GM21447 (cell line): ENCODE measurements around the gene MSRB3.

Source experiments
- ATAC-seq: cut with Tn5 transposase; IDR thresholded peaks from one replicate; pipeline ENCODE4 v1.9.1; 2021; ENCODE audit not compliant: unreplicated experiment

MSRB3 gene

GRCh38 chr12:65278576-65279368 is at the start of gene MSRB3:
Gene MSRB3 (plus strand): TSS chr12:65278683. CDS start chr12:65308580, 29,897 bp downstream.
- ATAC-seq: no peak

- no peak for ATAC-seq
These were observed 49.0 kb upstream of the MSRB3 start for GRCh38 chr12:65229441-65229840.

- peak; percentile 53 for ATAC-seq
These were observed 45.9 kb upstream of the MSRB3 start for GRCh38 chr12:65232476-65233077.

GRCh38 chr12:65237153-65237552 is 41.3 kb upstream of the MSRB3 start:
- ATAC-seq: no peak

GRCh38 chr12:65238609-65239008 is 39.9 kb upstream of the MSRB3 start:
- no peak for ATAC-seq

GRCh38 chr12:65248656-65249633 is 29.5 kb upstream of the MSRB3 start:
- ATAC-seq: no peak

- ATAC-seq: no peak
These were observed 26.0 kb upstream of the MSRB3 start for GRCh38 chr12:65252515-65252914.

GRCh38 chr12:65257986-65258385 is 20.5 kb upstream of the MSRB3 start:
- ATAC-seq: no peak

GRCh38 chr12:65259501-65259900 is 19.0 kb upstream of the MSRB3 start:
- no peak for ATAC-seq

GRCh38 chr12:65263777-65264176 is 14.7 kb upstream of the MSRB3 start:
- ATAC-seq: no peak

GRCh38 chr12:65266408-65266807 is 12.1 kb upstream of the MSRB3 start:
- ATAC-seq: no peak

- no peak for ATAC-seq
These were observed 8.9 kb upstream of the MSRB3 start for GRCh38 chr12:65269603-65270002.

- no peak for ATAC-seq
These were observed 3.7 kb upstream of the MSRB3 start for GRCh38 chr12:65274602-65275272.

- no peak for ATAC-seq
These were observed 2.9 kb upstream of the MSRB3 start for GRCh38 chr12:65275627-65276026.

GRCh38 chr12:65276916-65277530 is 1.5 kb upstream of the MSRB3 start:
- no peak for ATAC-seq

GRCh38 chr12:65277994-65278575 is 398 bp upstream of the MSRB3 start:
- ATAC-seq: no peak

- no peak for ATAC-seq
These were observed 1.1 kb downstream of the MSRB3 start for GRCh38 chr12:65279369-65280112.

GRCh38 chr12:65280306-65280705 is 1.8 kb downstream of the MSRB3 start:
- no peak for ATAC-seq

GRCh38 chr12:65282840-65283239 is 4.4 kb downstream of the MSRB3 start:
- no peak for ATAC-seq
